Measurements from ENCODE around the gene CLGN.

The CLGN gene

GRCh38 chr4:140466146-140466545 is 38.7 kb upstream of the CLGN start:
- no peaks in the 10 kb centered on the region for H3F3A ChIP-seq (ENCODE audit: control insufficient read depth, insufficient read depth)
- no peaks in the 10 kb centered on the region for H4K20me1 ChIP-seq (ENCODE audit: control insufficient read depth, insufficient read depth, low read depth, low read length)
- no peak overlapping the region for H3K27ac ChIP-seq (ENCODE audit: low read depth, low read length)
- no peaks in the 10 kb centered on the region for H3K4me1 ChIP-seq (ENCODE audit: control insufficient read depth, low read length)
- H3K9me2 ChIP-seq (replicated peaks; ENCODE audit: control insufficient read depth, low read length): no peaks in the 10 kb centered on the region
- H3K27me3 ChIP-seq (ENCODE audit: control insufficient read depth, low read length): peaks cover 13% of the 10 kb centered on the region
- no peak overlapping the region for H3K4me2 ChIP-seq (ENCODE audit: low read length)
- TF ChIP-seq, protein P1, sequence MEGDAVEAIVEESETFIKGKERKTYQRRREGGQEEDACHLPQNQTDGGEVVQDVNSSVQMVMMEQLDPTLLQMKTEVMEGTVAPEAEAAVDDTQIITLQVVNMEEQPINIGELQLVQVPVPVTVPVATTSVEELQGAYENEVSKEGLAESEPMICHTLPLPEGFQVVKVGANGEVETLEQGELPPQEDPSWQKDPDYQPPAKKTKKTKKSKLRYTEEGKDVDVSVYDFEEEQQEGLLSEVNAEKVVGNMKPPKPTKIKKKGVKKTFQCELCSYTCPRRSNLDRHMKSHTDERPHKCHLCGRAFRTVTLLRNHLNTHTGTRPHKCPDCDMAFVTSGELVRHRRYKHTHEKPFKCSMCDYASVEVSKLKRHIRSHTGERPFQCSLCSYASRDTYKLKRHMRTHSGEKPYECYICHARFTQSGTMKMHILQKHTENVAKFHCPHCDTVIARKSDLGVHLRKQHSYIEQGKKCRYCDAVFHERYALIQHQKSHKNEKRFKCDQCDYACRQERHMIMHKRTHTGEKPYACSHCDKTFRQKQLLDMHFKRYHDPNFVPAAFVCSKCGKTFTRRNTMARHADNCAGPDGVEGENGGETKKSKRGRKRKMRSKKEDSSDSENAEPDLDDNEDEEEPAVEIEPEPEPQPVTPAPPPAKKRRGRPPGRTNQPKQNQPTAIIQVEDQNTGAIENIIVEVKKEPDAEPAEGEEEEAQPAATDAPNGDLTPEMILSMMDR (IDR thresholded peaks at IDR 0.05; ENCODE audit: low read depth, low read length, poor library complexity, severe bottlenecking): no peak
- TF ChIP-seq EZH2phosphoT487 (IDR thresholded peaks at IDR 0.05; ENCODE audit: borderline replicate concordance, low read length): no peak
- H3K36me3 ChIP-seq (ENCODE audit: control insufficient read depth, low read length): no peaks in the 10 kb centered on the region
- no peaks in the 10 kb centered on the region for H3K9me3 ChIP-seq (ENCODE audit: control insufficient read depth, insufficient read depth, low read length)
- H3K4me3 ChIP-seq (ENCODE audit: low read length): no peak overlapping the region
- H3K79me2 ChIP-seq (ENCODE audit: control insufficient read depth, low read length): no peaks in the 10 kb centered on the region

- TF ChIP-seq EZH2phosphoT487 (IDR thresholded peaks at IDR 0.05; ENCODE audit: borderline replicate concordance, low read length): no peak
- TF ChIP-seq, protein P1 (IDR thresholded peaks at IDR 0.05; ENCODE audit: low read depth, low read length, poor library complexity, severe bottlenecking): no peak
- Histone ChIP-seq H3K27me3 (ENCODE audit: control insufficient read depth, low read length) (peaks cover 11% of the 10 kb centered on the region), H3K4me3 (ENCODE audit: low read length) (no peak overlapping the region), H3K4me2 (ENCODE audit: low read length) (no peak overlapping the region), H3K27ac (ENCODE audit: low read depth, low read length) (no peak overlapping the region), H3F3A (ENCODE audit: control insufficient read depth, insufficient read depth) (no peaks in the 10 kb centered on the region), H3K79me2 (ENCODE audit: control insufficient read depth, low read length) (no peaks in the 10 kb centered on the region), H4K20me1 (ENCODE audit: control insufficient read depth, insufficient read depth, low read depth, low read length) (no peaks in the 10 kb centered on the region), H3K9me3 (ENCODE audit: control insufficient read depth, insufficient read depth, low read length) (no peaks in the 10 kb centered on the region), H3K4me1 (ENCODE audit: control insufficient read depth, low read length) (no peaks in the 10 kb centered on the region), H3K36me3 (ENCODE audit: control insufficient read depth, low read length) (no peaks in the 10 kb centered on the region), H3K9me2 (replicated peaks; ENCODE audit: control insufficient read depth, low read length) (no peaks in the 10 kb centered on the region)
Observed at GRCh38 chr4:140463614-140464013, 36.2 kb upstream of the CLGN start.

GRCh38 chr4:140463182-140463581 is 35.7 kb upstream of the CLGN start:
- Histone ChIP-seq H3K9me3 (ENCODE audit: control insufficient read depth, insufficient read depth, low read length) (no peaks in the 10 kb centered on the region), H3K4me2 (ENCODE audit: low read length) (no peak overlapping the region), H3K4me3 (ENCODE audit: low read length) (no peak overlapping the region), H3K79me2 (ENCODE audit: control insufficient read depth, low read length) (no peaks in the 10 kb centered on the region), H3K9me2 (replicated peaks; ENCODE audit: control insufficient read depth, low read length) (no peaks in the 10 kb centered on the region), H4K20me1 (ENCODE audit: control insufficient read depth, insufficient read depth, low read depth, low read length) (no peaks in the 10 kb centered on the region), H3K4me1 (ENCODE audit: control insufficient read depth, low read length) (no peaks in the 10 kb centered on the region), H3K36me3 (ENCODE audit: control insufficient read depth, low read length) (no peaks in the 10 kb centered on the region), H3F3A (ENCODE audit: control insufficient read depth, insufficient read depth) (no peaks in the 10 kb centered on the region), H3K27ac (ENCODE audit: low read depth, low read length) (no peak overlapping the region), H3K27me3 (ENCODE audit: control insufficient read depth, low read length) (peaks cover 9% of the 10 kb centered on the region)
- no peak for TF ChIP-seq EZH2phosphoT487 (IDR thresholded peaks at IDR 0.05; ENCODE audit: borderline replicate concordance, low read length)
- TF ChIP-seq, protein P1 (IDR thresholded peaks at IDR 0.05; ENCODE audit: low read depth, low read length, poor library complexity, severe bottlenecking): no peak

DNA sequence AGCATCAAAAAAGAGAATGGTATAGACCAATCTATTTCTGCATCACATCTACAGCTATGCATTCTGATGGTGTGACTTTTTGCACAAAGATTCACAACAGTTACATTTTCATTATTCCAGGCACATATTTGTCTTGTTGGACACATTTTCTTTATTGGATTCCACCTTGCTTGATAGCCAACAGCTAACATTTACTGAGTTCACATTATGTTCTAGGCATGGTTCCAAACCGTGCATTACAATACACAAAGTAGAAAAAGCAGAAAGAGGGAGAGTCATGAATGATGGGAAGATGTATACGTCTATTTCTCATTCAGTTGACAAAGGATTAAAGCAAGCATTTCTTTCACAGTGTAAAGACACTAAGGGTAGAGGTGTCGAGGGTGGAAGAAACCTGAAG is 22.9 kb upstream of the CLGN start:
- H3K4me1 ChIP-seq (ENCODE audit: control insufficient read depth, low read length): no peaks in the 10 kb centered on the region
- no peaks in the 10 kb centered on the region for H3K79me2 ChIP-seq (ENCODE audit: control insufficient read depth, low read length)
- H4K20me1 ChIP-seq (ENCODE audit: control insufficient read depth, insufficient read depth, low read depth, low read length): no peaks in the 10 kb centered on the region
- no peaks in the 10 kb centered on the region for H3K36me3 ChIP-seq (ENCODE audit: control insufficient read depth, low read length)
- H3F3A ChIP-seq (ENCODE audit: control insufficient read depth, insufficient read depth): no peaks in the 10 kb centered on the region
- TF ChIP-seq, protein P1 (IDR thresholded peaks at IDR 0.05; ENCODE audit: low read depth, low read length, poor library complexity, severe bottlenecking): no peak
- no peak for TF ChIP-seq EZH2phosphoT487 (IDR thresholded peaks at IDR 0.05; ENCODE audit: borderline replicate concordance, low read length)
- no peak overlapping the region for H3K27ac ChIP-seq (ENCODE audit: low read depth, low read length)
- H3K4me3 ChIP-seq (ENCODE audit: low read length): no peak overlapping the region
- no peak overlapping the region for H3K4me2 ChIP-seq (ENCODE audit: low read length)
- H3K27me3 ChIP-seq (ENCODE audit: control insufficient read depth, low read length): peaks cover 14% of the 10 kb centered on the region
- no peaks in the 10 kb centered on the region for H3K9me2 ChIP-seq (replicated peaks; ENCODE audit: control insufficient read depth, low read length)
- H3K9me3 ChIP-seq (ENCODE audit: control insufficient read depth, insufficient read depth, low read length): no peaks in the 10 kb centered on the region

All from DOHH2 (cell line).